ENCODE data around the gene PERM1.

PERM1 gene

DNA sequence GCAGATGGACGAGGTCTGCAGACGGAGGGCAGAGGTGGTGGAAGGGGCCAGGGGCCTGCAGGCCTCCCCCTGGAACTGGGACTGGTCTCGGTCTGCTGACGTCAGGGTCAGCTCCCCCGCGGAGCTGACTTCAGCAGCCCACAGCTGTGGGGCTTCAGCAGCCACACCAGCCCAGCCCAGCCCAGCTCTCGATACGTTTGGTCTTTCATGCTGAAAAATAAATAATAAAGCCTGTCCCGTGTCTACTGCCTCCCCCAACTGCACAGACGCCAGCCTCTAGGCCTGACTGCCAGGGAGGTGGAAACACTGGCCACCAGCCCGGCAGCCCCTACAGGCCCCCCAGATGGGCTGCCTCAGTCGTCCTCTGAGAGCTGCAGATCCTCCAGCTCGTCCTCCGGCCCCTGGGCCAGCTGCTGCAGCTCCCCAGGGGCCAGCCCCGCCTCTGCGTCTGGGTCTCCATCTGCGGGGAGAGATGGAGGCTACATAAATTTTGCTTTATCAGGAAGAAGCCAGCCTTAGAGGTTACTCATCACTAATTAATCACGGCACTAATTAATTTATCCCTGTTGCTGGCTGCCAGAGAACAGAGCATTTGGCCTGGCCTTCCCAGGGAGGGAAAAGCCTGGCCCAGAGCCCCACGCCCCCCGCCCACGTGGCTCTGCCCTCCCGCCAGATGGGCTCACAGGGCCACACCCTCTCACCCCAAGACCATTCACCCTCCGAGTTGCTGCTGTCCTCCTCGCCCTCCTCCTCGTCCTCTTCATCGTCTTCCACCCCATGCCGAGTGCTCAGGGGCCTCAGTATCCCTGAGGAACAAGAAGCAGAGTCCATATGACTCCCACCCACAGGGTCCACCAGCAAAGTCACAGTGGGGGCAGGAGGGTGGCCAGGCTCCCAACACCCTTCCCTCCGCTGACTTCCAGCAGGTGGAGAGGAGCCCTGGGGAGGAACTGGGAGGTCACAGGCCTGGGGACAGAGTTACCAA, 37.3 kb downstream of the PERM1 start:
- TF ChIP-seq, protein P1, sequence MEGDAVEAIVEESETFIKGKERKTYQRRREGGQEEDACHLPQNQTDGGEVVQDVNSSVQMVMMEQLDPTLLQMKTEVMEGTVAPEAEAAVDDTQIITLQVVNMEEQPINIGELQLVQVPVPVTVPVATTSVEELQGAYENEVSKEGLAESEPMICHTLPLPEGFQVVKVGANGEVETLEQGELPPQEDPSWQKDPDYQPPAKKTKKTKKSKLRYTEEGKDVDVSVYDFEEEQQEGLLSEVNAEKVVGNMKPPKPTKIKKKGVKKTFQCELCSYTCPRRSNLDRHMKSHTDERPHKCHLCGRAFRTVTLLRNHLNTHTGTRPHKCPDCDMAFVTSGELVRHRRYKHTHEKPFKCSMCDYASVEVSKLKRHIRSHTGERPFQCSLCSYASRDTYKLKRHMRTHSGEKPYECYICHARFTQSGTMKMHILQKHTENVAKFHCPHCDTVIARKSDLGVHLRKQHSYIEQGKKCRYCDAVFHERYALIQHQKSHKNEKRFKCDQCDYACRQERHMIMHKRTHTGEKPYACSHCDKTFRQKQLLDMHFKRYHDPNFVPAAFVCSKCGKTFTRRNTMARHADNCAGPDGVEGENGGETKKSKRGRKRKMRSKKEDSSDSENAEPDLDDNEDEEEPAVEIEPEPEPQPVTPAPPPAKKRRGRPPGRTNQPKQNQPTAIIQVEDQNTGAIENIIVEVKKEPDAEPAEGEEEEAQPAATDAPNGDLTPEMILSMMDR (IDR thresholded peaks at IDR 0.05; ENCODE audit: low read length, missing control alignments) = no peak
- DNase-seq (ENCODE audit: low read depth) = peak; percentile 66
- no peak overlapping the region for H3K4me3 ChIP-seq (replicated peaks; ENCODE audit: low read depth, low read length)

DNA sequence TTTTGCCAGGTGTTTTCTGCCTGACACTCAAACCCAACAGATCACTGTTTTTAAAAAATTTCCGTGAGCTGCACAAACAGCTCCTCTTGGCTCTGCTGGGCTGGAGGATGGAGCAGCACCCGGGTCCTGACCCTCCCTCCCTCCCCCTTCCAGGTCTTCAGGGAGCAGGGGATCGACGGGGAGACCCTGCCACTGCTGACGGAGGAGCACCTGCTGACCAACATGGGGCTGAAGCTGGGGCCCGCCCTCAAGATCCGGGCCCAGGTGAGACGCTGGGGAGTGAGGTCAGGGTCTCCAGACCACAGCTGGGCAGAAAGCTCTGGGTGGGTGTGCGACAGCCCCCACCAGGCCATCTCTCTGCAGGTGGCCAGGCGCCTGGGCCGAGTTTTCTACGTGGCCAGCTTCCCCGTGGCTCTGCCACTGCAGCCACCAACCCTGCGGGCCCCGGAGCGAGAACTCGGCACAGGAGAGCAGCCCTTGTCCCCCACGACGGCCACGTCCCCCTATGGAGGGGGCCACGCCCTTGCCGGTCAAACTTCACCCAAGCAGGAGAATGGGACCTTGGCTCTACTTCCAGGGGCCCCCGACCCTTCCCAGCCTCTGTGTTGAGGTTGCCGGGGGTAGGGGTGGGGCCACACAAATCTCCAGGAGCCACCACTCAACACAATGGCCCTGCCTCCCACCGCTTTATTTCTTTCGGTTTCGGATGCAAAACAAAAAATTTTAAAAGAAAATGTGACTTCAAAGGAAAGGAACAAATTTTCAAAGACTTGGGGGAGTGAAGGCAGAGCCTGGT, 38.1 kb downstream of the PERM1 start:
- no peak overlapping the region for H3K4me3 ChIP-seq (replicated peaks; ENCODE audit: low read depth, low read length)
- no peak for DNase-seq (ENCODE audit: low read depth)
- TF ChIP-seq, protein P1 (IDR thresholded peaks at IDR 0.05; ENCODE audit: low read length, missing control alignments) = no peak

DNA sequence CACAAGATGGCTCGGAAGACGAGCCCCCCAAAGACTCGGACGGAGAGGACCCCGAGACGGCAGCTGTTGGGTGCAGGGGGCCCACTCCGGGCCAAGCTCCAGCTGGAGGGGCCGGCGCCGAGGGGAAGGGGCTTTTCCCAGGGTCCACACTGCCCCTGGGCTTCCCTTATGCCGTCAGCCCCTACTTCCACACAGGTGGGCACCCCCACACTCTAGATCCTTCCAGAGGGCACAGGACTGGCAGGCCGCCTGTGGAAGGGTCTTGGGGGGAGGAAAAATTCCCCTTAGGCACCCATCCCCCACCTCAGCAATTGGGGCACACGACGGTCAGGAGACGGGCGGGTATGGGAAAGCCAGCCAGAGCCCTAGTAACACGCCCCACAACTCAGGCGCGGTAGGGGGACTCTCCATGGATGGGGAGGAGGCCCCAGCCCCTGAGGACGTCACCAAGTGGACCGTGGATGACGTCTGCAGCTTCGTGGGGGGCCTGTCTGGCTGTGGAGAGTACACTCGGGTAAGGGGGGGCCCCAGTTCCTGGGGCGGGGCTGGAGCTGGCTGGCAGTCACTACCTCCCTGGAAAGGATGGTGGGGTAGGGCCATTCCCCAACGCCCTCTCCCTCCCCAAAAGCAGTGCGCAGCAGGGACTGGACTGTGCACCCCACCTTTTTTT, 38.9 kb downstream of the PERM1 start:
- peak overlapping the region; percentile 17 for H3K4me3 ChIP-seq (replicated peaks; ENCODE audit: low read depth, low read length)
- TF ChIP-seq, protein P1 (IDR thresholded peaks at IDR 0.05; ENCODE audit: low read length, missing control alignments) = no peak
- peak; percentile 55 for DNase-seq (ENCODE audit: low read depth)

DNA sequence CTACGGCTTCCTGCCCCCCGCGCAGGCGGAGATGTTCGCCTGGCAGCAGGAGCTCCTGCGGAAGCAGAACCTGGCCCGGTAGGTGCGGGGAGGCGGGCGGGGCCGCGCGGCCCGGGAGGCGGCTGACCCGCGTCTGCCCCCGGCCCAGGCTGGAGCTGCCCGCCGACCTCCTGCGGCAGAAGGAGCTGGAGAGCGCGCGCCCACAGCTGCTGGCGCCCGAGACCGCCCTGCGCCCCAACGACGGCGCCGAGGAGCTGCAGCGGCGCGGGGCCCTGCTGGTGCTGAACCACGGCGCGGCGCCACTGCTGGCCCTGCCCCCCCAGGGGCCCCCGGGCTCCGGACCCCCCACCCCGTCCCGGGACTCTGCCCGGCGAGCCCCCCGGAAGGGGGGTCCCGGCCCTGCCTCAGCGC, 39.5 kb downstream of the PERM1 start:
- TF ChIP-seq, protein P1 (IDR thresholded peaks at IDR 0.05; ENCODE audit: low read length, missing control alignments) = no peak
- DNase-seq (ENCODE audit: low read depth) = no peak
- H3K4me3 ChIP-seq (replicated peaks; ENCODE audit: low read depth, low read length) = peak overlapping the region; percentile 37

DNA sequence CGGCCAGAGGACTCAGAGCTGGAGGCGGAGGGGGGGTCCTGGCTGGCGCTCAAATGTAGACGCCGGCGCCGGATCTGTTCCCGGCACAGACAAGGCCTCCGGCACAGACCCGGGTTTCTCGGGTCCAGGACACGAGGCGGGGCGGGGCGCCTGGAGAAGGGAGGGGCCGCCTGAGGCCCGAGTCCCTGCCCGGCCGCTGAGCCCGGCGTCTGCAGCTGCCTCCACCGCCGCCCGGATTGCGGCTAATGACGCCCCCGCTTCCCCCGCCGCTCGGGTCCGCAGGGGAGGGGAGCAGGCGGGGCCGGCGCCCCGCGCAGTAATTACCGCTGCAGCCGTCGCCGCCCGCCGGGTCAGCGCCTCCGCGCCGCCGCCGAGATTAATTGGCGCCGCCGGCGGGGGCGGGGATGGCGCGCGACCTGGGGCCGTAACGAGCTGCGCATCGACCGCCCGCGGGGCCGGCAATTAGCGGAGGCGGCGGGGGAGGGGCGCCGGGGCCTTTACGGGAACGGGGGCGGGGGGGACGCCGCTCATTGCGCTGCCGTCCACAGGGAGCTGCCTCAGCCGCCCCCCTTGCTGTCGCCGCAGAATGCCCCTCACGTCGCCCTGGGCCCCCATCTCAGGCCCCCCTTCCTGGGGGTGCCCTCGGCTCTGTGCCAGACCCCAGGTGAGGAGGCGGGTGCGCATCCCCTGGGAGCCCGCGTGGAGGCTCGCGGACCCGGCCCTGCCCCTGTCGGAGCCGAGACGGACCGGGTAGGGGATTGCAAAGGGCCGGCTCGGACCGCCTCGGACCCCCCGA, 40.1 kb downstream of the PERM1 start:
- H3K4me3 ChIP-seq (replicated peaks; ENCODE audit: low read depth, low read length) = peak overlapping the region; percentile 37
- TF ChIP-seq, protein P1 (IDR thresholded peaks at IDR 0.05; ENCODE audit: low read length, missing control alignments) = no peak
- peak; percentile 67 for DNase-seq (ENCODE audit: low read depth)

DNA sequence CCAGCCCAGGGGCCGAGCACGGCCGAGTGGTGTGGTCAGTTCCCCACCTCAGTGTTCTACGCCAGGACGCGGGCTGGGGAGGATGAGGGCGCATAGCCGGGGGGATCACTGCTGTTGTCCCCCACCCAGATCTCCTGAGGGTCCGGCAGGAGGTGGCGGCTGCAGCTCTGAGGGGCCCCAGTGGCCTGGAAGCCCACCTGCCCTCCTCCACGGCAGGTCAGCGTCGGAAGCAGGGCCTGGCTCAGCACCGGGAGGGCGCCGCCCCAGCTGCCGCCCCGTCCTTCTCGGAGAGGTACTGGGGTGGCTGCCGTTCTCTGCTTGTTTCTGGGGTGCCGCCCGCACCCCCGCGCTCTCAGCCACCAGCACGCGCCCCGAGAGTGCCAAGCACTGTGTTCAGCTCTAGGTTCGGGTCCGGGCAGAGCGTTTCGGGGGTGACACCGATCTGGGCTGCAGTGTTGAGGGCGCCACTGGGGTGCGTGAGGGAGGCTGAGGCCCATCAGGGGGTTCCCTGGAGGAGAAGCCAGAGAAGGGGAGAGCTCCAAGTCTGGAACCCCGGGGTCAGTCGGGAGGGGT, 40.8 kb downstream of the PERM1 start:
- TF ChIP-seq, protein P1 (IDR thresholded peaks at IDR 0.05; ENCODE audit: low read length, missing control alignments) = no peak
- no peak for DNase-seq (ENCODE audit: low read depth)
- H3K4me3 ChIP-seq (replicated peaks; ENCODE audit: low read depth, low read length) = peak overlapping the region; percentile 5

Measured in fibroblast of pulmonary artery (primary cell).